ENCODE results near the gene CFAP299. TPM values are rescaled to one million over a fixed set of nuclear protein-coding genes. Genes with fewer than 3 reads are reported as not detected.
A peak's percentile ranks its signal among the peaks of the same experiment; 100 is the strongest.
"Not testable (repeated sequence)": the region's sequence is repeated elsewhere in the genome, so short reads cannot be mapped to it uniquely, and the experiment has no call there.

CFAP299 gene
- total and polyA plus RNA-seq, 7 donors: 1.4 TPM; not detected in 6

DNA sequence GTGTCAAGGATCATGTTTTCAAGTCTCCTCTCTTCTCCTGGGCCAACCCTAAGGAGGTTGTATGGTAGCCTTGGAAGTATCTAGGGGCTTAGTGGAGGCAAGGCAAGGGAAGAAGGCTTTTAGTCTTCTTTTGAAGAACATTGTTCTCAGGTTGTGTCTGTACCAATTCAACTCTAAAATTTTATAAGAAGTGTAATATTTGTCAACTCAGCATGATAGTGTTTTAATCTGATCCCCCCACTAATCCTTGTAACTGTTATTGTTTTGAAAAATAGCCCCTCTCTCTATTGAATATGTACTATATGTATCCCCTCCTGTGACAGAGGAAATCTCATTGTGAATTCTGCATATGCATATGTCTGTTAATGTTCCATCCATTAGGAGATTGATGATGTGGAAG lies 345.4 kb downstream of the CFAP299 start:
- TF ChIP-seq POLR2AphosphoS5 (IDR thresholded peaks at IDR 0.05) (no peak), EP300 (IDR thresholded peaks at IDR 0.05) (no peak), POLR2A (IDR thresholded peaks at IDR 0.05) (no peak)
- TF ChIP-seq, protein P1, sequence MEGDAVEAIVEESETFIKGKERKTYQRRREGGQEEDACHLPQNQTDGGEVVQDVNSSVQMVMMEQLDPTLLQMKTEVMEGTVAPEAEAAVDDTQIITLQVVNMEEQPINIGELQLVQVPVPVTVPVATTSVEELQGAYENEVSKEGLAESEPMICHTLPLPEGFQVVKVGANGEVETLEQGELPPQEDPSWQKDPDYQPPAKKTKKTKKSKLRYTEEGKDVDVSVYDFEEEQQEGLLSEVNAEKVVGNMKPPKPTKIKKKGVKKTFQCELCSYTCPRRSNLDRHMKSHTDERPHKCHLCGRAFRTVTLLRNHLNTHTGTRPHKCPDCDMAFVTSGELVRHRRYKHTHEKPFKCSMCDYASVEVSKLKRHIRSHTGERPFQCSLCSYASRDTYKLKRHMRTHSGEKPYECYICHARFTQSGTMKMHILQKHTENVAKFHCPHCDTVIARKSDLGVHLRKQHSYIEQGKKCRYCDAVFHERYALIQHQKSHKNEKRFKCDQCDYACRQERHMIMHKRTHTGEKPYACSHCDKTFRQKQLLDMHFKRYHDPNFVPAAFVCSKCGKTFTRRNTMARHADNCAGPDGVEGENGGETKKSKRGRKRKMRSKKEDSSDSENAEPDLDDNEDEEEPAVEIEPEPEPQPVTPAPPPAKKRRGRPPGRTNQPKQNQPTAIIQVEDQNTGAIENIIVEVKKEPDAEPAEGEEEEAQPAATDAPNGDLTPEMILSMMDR (IDR thresholded peaks at IDR 0.05): no peak
- no peak overlapping the region for H3K4me3 ChIP-seq
- H3K4me1 ChIP-seq: peaks cover 0 to 6% (median 0%) of the 10 kb centered on the region in 4 donors
- no peak overlapping the region for H3K27ac ChIP-seq
- no peaks in the 10 kb centered on the region for H3K27me3 ChIP-seq
- H3K36me3 ChIP-seq: no peaks in the 10 kb centered on the region
- no peaks in the 10 kb centered on the region for H3K9me3 ChIP-seq
- DNase-seq: no peak
- intact Hi-C loops (cut with DNase I): no loop called here

DNA sequence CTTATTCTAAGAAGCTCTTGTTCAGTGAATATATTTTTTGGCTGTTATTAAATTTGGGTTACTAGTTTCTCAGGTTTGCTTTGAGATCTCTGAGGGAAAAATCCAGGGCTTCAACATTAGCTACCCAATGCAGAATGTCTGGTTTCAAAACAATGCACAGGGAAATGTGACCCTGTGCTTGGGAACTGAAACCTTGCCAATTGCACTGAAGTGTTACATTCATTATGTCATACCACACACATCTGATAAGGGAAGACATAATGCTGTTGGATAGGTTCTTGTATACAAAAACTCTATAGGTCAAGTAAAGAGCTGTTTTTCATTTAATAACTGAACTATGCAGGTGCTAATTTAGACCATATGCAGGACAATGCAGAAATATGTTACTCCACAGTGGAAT lies 349.7 kb downstream of the CFAP299 start:
- no peak for DNase-seq
- H3K9me3 ChIP-seq: no peaks in the 10 kb centered on the region
- H3K27me3 ChIP-seq: no peaks in the 10 kb centered on the region
- intact Hi-C loops (cut with DNase I): no loop called here
- peaks cover 0 to 6% (median 0%) of the 10 kb centered on the region in 4 donors for H3K4me1 ChIP-seq
- TF ChIP-seq EP300 (IDR thresholded peaks at IDR 0.05) (no peak), POLR2AphosphoS5 (IDR thresholded peaks at IDR 0.05) (no peak), POLR2A (IDR thresholded peaks at IDR 0.05) (no peak)
- TF ChIP-seq, protein P1 (IDR thresholded peaks at IDR 0.05): no peak
- H3K36me3 ChIP-seq: no peaks in the 10 kb centered on the region
- H3K4me3 ChIP-seq: no peak overlapping the region
- no peak overlapping the region for H3K27ac ChIP-seq

DNA sequence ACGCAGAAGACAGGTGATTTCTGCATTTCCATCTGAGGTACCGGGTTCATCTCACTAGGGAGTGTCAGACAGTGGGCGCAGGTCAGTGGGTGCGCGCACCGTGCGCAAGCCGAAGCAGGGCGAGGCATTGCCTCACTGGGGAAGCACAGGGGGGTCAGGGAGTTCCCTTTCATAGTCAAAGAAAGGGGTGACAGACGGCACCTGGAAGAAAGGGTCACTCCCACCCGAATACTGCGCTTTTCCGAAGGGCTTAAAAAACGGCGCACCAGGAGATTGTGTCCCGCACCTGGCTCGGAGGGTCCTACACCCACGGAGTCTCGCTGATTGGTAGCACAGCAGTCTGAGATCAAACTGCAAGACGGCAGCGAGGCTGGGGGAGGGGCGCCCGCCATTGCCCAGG lies 352.2 kb downstream of the CFAP299 start:
- H3K27ac ChIP-seq; DNase-seq; H3K4me3 ChIP-seq; H3K4me1 ChIP-seq; H3K9me3 ChIP-seq; H3K36me3 ChIP-seq; H3K27me3 ChIP-seq; intact Hi-C loops (cut with DNase I): not testable (repeated sequence)
- WGBS, 2 donors: 93 to 96% methylated on average over 23 of the region's 23 CpGs

DNA sequence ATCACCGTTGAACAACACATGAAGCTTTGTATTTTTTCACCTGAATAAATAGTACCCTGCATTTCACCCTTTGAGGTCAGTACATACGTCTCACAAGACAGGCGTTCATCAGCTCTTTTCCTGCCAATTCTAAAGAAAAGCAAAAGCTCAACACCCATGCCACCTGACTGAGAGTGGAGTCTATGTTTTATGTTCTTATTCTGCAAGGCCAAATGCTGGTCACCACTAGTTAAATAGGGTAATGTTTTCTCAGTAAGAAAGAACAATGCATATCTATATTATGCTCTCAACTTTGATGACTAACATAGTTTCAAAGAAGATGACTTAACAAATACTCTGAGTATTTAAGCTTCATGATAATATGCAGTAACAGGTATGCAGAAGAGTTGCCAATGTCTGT lies 358.6 kb downstream of the CFAP299 start:
- Histone ChIP-seq H3K9me3 (no peaks in the 10 kb centered on the region), H3K4me3 (no peak overlapping the region), H3K27ac (no peak overlapping the region), H3K36me3 (no peaks in the 10 kb centered on the region), H3K4me1 (peaks cover 0 to 5% (median 0%) of the 10 kb centered on the region in 4 donors), H3K27me3 (no peaks in the 10 kb centered on the region)
- intact Hi-C loops (cut with DNase I): no loop called here
- TF ChIP-seq EP300 (IDR thresholded peaks at IDR 0.05) (no peak), POLR2AphosphoS5 (IDR thresholded peaks at IDR 0.05) (no peak), POLR2A (IDR thresholded peaks at IDR 0.05) (no peak)
- TF ChIP-seq, protein P1 (IDR thresholded peaks at IDR 0.05): no peak
- no peak for DNase-seq
- 23 to 67% methylated on average over 3 of the region's 3 CpGs for WGBS, 2 donors

DNA sequence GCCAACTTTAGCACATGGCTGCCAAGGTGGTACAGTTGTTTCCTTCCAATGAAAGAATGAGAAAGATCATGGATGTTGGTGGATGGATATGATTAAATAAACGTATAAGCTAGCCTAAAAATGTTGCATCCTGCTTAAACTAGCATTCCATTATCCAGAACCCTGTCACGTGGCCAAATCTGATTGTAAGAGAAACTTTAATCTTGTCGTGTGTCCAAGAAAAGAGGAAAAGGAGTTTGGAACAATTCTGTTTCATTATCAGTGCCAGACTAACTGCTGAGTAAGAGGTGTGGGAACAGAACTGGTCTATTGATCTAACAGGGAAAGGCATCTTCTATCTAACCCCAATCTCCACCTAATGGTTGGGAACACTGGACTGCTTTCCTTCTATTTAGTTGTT lies 369.8 kb downstream of the CFAP299 start:
- WGBS, 2 donors: 69 to 73% methylated on average over 3 of the region's 3 CpGs
- Histone ChIP-seq H3K4me1 (peaks cover 0 to 44% (median 32%) of the 10 kb centered on the region in 4 donors), H3K27ac (peak overlapping the region in 1 of 4 donors; percentile 25), H3K4me3 (no peak overlapping the region), H3K27me3 (no peaks in the 10 kb centered on the region), H3K36me3 (no peaks in the 10 kb centered on the region), H3K9me3 (no peaks in the 10 kb centered on the region)
- no peak for TF ChIP-seq EP300 (IDR thresholded peaks at IDR 0.05)
- no peak for TF ChIP-seq POLR2A (IDR thresholded peaks at IDR 0.05)
- TF ChIP-seq POLR2AphosphoS5 (IDR thresholded peaks at IDR 0.05): no peak
- TF ChIP-seq, protein P1 (IDR thresholded peaks at IDR 0.05): no peak
- intact Hi-C loops (cut with DNase I): no loop called here
- DNase-seq: no peak
